Liver (tissue), 9 donors: ENCODE measurements around the gene METTL2B. TPM values are rescaled to one million over a fixed set of nuclear protein-coding genes. Genes with fewer than 3 reads are reported as not detected.
A peak's percentile ranks its signal among the peaks of the same experiment; 100 is the strongest.
"Not testable (repeated sequence)": the region's sequence is repeated elsewhere in the genome, so short reads cannot be mapped to it uniquely, and the experiment has no call there.

Source experiments
- DNase-seq: peaks from one replicate; pipeline ENCODE4 v3.0.0-alpha.2; 2017; ENCODE audit warnings: low spot score
- H3K27ac ChIP-seq, 2 donors: one replicate each; pipeline ENCODE4 v1.7.0; 2013; ENCODE audit warnings: inconsistent platforms in 2 of 2, low read length in 2 of 2, control low read depth in 1 of 2, low read depth in 1 of 2, mild to moderate bottlenecking in 1 of 2
- H3K27me3 ChIP-seq, 4 donors: one replicate each; pipeline versions ENCODE4 v1.6.1 to v1.7.0; 2013; ENCODE audit warnings: low read length in 3 of 4, inconsistent platforms in 1 of 4, mild to moderate bottlenecking in 1 of 4, moderate library complexity in 1 of 4; ENCODE audit not compliant: control insufficient read depth in 4 of 4, insufficient read depth in 4 of 4
- H3K36me3 ChIP-seq, 4 donors: one replicate each; pipeline versions ENCODE4 v1.6.1 to v1.7.0; 2013; ENCODE audit warnings: low read length in 3 of 4, mild to moderate bottlenecking in 3 of 4, low read depth in 1 of 4, moderate library complexity in 1 of 4; ENCODE audit not compliant: control insufficient read depth in 4 of 4, insufficient read depth in 3 of 4
- H3K4me1 ChIP-seq, 4 donors: one replicate each; pipeline versions ENCODE4 v1.6.1 to v1.7.0; 2013; ENCODE audit warnings: low read length in 3 of 4, mild to moderate bottlenecking in 3 of 4, moderate library complexity in 1 of 4; ENCODE audit not compliant: control insufficient read depth in 4 of 4, insufficient read depth in 4 of 4
- H3K4me3 ChIP-seq, 3 donors: one replicate each; pipeline versions ENCODE4 v1.6.1 to v1.7.0; 2013; ENCODE audit warnings: low read length in 3 of 3, control low read depth in 1 of 3, low read depth in 1 of 3, mild to moderate bottlenecking in 1 of 3
- H3K9ac ChIP-seq, 2 donors: one replicate each; pipeline ENCODE4 v1.7.0; 2013; ENCODE audit warnings: low read length in 2 of 2, mild to moderate bottlenecking in 2 of 2, moderate library complexity in 2 of 2, control low read depth in 1 of 2, low read depth in 1 of 2
- H3K9me3 ChIP-seq, 4 donors: one replicate each; pipeline versions ENCODE4 v1.6.1 to v1.7.0; 2013; ENCODE audit warnings: low read length in 3 of 4; ENCODE audit not compliant: control insufficient read depth in 4 of 4
- FOXA1 ChIP-seq: IDR thresholded peaks from 2 replicates; pipeline ENCODE4 v1.6.1; 2016; ENCODE audit warnings: antibody characterized with exemption
- GABPA ChIP-seq, 2 donors: IDR thresholded peaks in 1 of 2; conservative IDR thresholded peaks in 1 of 2; 2 replicates each; pipeline ENCODE4 v1.6.1; 2016; ENCODE audit warnings: antibody characterized with exemption in 2 of 2, mild to moderate bottlenecking in 1 of 2, moderate library complexity in 1 of 2
- HNF4G ChIP-seq: IDR thresholded peaks from 2 replicates; pipeline ENCODE4 v1.6.1; 2016; ENCODE audit warnings: antibody characterized with exemption
- JUND ChIP-seq, 2 donors: IDR thresholded peaks; 2 replicates each; pipeline ENCODE4 v1.6.1; 2016; ENCODE audit warnings: antibody characterized with exemption in 2 of 2
- RAD21 ChIP-seq, 2 donors: IDR thresholded peaks; 2 replicates each; pipeline ENCODE4 v1.6.1; 2016; ENCODE audit warnings: antibody characterized with exemption in 2 of 2, mild to moderate bottlenecking in 2 of 2
- RXRA ChIP-seq, 2 donors: IDR thresholded peaks; 2 replicates each; pipeline ENCODE4 v1.6.1; 2017 to 2018; ENCODE audit warnings: antibody characterized with exemption in 2 of 2, mild to moderate bottlenecking in 1 of 2
- SP1 ChIP-seq: IDR thresholded peaks from 2 replicates; pipeline ENCODE4 v1.6.1; 2018; ENCODE audit warnings: antibody characterized with exemption, mild to moderate bottlenecking
- YY1 ChIP-seq: IDR thresholded peaks from 2 replicates; pipeline ENCODE4 v1.6.1; 2016; ENCODE audit warnings: antibody characterized with exemption, mild to moderate bottlenecking
- WGBS: extraction: QIAGEN DNeasy Blood & Tissue Kit; methylation state at CpG from one replicate; pipeline ENCODE4 v1.1.7; 2013; 5-methylcytosine and 5-hydroxymethylcytosine counted together
- polyA plus RNA-seq, 2 donors: library from polyadenylated mRNA; stranded (reverse) in 1 of 2; unstranded in 1 of 2; fragments of 200-250 nt in 1 of 2; fragments of >200 nt in 1 of 2; fragmentation: Nextera tagmentation in 1 of 2; extraction: Ambion mirVana in 1 of 2; gene quantifications; one replicate each; pipeline versions ENCODE4 v1.2.1 to v1.2.3, GENCODE V29; 2013 to 2015
- total RNA-seq, 2 donors: library from RNA; depleted of rRNA; stranded (reverse); fragments of >200 nt; gene quantifications; one replicate each; pipeline ENCODE4 v1.2.3, GENCODE V29; 2014
- donor health status: healthy.
- donor health status: healthy.
- donor health status: healthy.
- donor health status: healthy.
- donor health status: healthy.

The METTL2B gene
- total and polyA plus RNA-seq, 4 donors: 6.8 to 20.7 (median 12.1) TPM

DNA sequence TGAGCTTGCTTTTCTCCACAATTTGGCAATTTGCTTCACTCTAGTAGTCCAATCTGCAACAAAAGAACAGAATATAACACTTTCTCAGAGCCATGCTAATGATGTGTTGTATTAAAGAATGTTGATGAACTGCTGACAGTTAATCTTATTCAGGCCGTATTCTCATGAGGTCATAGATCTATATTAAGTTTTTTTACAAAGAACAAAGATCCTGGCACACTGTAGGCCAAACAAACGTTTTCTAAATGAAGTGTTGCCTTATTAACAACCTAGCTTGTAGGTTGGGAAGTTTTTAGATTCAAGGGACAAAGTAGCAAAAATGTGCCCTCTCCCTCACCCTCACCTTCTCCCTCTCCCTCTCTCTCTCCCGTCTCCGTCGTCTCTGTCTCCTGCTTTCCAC, 14.1 kb upstream of the METTL2B start:
- Histone ChIP-seq H3K27ac (no peak overlapping the region), H3K27me3 (no peaks in the 10 kb centered on the region), H3K9me3 (no peaks in the 10 kb centered on the region), H3K4me1 (peaks cover 0 to 4% (median under 1%) of the 10 kb centered on the region in 4 donors), H3K4me3 (no peak overlapping the region), H3K9ac (no peak overlapping the region), H3K36me3 (no peaks in the 10 kb centered on the region)
- 83% methylated on average over 5 of the region's 5 CpGs for WGBS
- DNase-seq: no peak
- TF ChIP-seq RXRA (IDR thresholded peaks at IDR 0.05): no peak
- no peak for TF ChIP-seq JUND (IDR thresholded peaks at IDR 0.05)
- TF ChIP-seq SP1: no peak
- no peak for TF ChIP-seq GABPA (IDR thresholded peaks at IDR 0.05 in 1 of 2, conservative IDR thresholded peaks at IDR 0.05 in 1 of 2)
- no peak for TF ChIP-seq RAD21 (IDR thresholded peaks at IDR 0.05)
- no peak for TF ChIP-seq YY1
- no peak for TF ChIP-seq HNF4G
- no peak for TF ChIP-seq FOXA1

DNA sequence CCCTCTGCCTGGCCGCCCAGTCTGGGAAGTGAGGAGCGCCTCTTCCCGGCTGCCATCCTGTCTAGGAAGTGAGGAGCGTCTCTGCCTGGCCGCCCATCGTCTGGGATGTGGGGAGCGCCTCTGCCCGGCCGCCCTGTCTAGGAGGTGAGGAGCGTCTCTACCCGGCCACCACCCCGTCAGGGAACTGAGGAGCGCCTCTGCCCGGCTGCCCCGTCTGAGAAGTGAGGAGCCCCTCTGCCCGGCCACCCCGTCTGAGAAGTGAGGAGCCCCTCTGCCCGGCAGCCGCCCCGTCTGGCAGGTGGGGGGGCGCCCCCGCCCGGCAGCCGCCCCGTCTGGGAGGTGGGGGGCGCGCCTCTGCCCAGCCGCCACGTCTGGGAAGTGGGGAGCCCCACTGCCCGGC, 13.2 kb upstream of the METTL2B start:
- H3K9me3 ChIP-seq, H3K27me3 ChIP-seq, DNase-seq, H3K4me1 ChIP-seq, H3K27ac ChIP-seq, H3K4me3 ChIP-seq, H3K36me3 ChIP-seq, H3K9ac ChIP-seq: not testable (repeated sequence)
- 97% methylated on average over 30 of the region's 30 CpGs for WGBS

DNA sequence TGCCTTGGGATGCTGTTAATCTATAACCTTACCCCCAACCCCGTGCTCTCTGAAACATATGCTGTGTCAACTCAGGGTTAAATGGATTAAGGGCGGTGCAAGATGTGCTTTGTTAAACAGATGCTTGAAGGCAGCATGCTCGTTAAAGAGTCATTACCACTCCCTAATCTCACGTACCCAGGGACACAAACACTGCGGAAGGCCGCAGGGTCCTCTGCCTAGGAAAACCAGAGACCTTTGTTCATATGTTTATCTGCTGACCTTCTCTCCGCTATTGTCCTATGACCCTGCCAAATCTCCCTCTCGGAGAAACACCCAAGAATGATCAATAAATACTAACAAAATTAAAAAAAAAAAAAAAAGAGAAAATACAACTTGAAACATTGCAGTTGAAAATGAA, 12.6 kb upstream of the METTL2B start:
- not testable (repeated sequence) for H3K9me3 ChIP-seq, H3K27ac ChIP-seq, H3K9ac ChIP-seq, DNase-seq, H3K4me3 ChIP-seq, H3K4me1 ChIP-seq, H3K27me3 ChIP-seq, H3K36me3 ChIP-seq
- WGBS: 45% methylated on average over 7 of the region's 8 CpGs

DNA sequence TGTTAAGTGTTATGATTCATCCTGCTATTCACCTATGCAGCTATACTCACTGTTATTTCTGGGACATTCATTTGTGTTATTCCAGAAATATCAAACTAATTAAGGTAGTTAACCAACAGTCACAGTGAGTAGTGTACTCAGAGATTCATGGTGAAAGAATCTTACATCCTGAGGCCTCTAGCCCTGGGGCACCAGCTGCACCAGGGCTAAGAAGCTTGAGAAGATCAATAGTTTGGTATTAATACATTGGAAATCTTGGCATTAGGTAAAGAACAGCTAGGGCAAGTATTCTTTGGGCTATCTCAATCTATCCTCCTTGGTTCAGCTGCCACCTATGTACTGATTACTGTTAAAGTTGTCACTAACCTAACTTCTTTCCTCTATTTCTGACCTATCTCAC, 9.7 kb upstream of the METTL2B start:
- not testable (repeated sequence) for H3K9me3 ChIP-seq, H3K4me3 ChIP-seq, DNase-seq, H3K4me1 ChIP-seq, H3K27ac ChIP-seq, H3K27me3 ChIP-seq, H3K36me3 ChIP-seq, H3K9ac ChIP-seq

DNA sequence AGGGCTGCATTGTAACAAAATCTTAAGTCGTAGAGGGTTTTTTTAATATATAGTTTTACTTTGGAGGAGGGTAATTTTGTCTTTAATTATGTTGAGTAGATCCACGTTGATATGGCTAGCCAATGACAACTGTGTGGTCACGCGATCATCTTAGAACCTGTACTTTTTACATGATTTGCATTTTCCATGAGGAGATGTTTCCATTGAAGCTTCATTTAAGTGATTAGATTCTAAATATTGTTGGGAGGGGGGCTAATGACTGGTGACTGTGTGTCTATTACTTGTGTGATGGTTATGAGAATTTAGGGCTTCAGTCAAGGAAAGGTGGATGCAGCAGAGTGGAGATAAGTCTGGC, 765 bp downstream of the METTL2B start:
- Histone ChIP-seq H3K9ac (peak overlapping the region; percentile 25 to 42), H3K4me1 (peaks cover 2 to 10% (median 7%) of the 10 kb centered on the region in 4 donors), H3K4me3 (peak overlapping the region; percentile 58 to 77 (median 73)), H3K36me3 (peaks cover 0 to 12% (median 3%) of the 10 kb centered on the region in 4 donors)
- not testable (repeated sequence) for H3K27ac ChIP-seq, H3K27me3 ChIP-seq, H3K9me3 ChIP-seq, DNase-seq
- 9% methylated on average over 4 of the region's 4 CpGs for WGBS

DNA sequence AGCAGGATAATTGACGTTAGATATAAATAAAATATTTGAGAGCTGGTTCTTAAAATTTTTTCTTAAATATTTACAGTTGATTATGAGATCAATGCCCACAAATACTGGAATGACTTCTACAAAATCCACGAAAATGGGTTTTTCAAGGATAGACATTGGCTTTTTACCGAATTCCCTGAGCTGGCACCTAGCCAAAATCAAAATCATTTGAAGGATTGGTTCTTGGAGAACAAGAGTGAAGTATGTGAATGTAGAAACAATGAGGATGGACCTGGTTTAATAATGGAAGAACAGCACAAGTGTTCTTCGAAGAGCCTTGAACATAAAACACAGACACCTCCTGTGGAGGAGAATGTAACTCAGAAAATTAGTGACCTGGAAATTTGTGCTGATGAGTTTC, 2.5 kb downstream of the METTL2B start:
- not testable (repeated sequence) for H3K9me3 ChIP-seq, H3K27me3 ChIP-seq, H3K27ac ChIP-seq, H3K9ac ChIP-seq, H3K4me3 ChIP-seq, DNase-seq
- Histone ChIP-seq H3K36me3 (peaks cover 0 to 16% (median 6%) of the 10 kb centered on the region in 4 donors), H3K4me1 (peaks cover 2 to 10% (median 7%) of the 10 kb centered on the region in 4 donors)
- WGBS: 79% methylated on average over 4 of the region's 4 CpGs

DNA sequence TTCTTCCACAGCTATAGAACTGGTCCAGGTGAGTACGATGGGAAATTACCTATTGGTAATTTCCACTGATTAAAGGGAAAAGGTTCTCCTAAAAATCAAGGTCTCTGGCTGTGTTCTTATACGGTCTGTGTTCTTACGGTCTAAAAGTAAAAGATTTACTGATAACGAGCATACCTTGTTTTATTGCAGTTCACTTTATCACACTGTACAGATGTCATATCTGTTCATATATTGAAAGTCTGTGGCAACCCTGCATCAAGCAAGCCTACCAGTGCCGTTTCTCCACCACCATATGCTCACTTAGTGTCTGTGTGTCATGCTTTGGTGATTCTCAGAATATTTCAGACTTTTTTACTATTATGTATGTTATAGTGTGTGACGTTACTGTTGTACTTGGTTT, 11.6 kb downstream of the METTL2B start:
- not testable (repeated sequence) for H3K9me3 ChIP-seq, H3K27ac ChIP-seq, H3K9ac ChIP-seq, H3K27me3 ChIP-seq, H3K4me3 ChIP-seq, H3K36me3 ChIP-seq, DNase-seq, H3K4me1 ChIP-seq
- WGBS: 90% methylated on average over 6 of the region's 6 CpGs
